D341Med (cell line): ENCODE results near the gene UTY.
A peak's percentile ranks its signal among the peaks of the same experiment; 100 is the strongest.

Source experiments
- DNase-seq: peaks from one replicate; pipeline ENCODE4 v3.0.0; 2012; ENCODE audit warnings: low spot score

The UTY gene

DNA sequence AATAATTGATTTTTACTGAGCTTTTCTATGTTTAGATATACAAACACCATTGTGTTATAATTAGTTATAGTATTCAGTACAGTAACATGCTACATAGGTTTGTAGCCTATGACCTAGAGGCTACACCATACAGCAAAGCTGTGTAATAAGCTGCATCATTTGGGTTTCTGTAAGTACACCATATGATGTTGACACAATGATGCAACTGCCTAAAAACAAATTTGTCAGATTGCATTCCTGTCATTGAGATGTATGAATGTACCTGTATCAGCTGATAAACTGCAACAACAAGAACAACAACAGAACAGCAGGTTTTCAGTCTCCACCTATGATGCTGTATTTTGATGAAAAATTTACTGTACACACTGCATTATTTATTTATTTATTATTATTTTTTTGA, 64.3 kb downstream of the UTY start:
- no peak for DNase-seq

DNA sequence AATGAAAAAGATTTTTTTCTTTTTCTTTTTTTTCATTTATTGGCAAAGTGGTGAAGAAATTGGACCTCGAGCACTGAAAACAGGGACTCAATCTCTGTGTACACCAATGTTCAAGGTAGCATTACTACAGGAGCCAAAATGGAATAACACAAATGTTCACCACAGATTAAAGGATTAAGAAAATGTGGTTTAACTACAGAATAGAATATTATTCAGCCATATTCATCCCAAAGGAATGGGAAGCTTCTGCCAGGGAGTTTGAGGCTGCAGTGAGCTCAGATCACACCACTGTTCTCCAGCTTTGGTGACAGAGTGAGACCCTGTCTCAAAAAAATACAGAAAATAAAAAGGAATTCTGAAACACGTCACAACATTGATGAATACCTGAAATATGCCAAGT, 81.0 kb downstream of the UTY start:
- DNase-seq, result no peak

DNA sequence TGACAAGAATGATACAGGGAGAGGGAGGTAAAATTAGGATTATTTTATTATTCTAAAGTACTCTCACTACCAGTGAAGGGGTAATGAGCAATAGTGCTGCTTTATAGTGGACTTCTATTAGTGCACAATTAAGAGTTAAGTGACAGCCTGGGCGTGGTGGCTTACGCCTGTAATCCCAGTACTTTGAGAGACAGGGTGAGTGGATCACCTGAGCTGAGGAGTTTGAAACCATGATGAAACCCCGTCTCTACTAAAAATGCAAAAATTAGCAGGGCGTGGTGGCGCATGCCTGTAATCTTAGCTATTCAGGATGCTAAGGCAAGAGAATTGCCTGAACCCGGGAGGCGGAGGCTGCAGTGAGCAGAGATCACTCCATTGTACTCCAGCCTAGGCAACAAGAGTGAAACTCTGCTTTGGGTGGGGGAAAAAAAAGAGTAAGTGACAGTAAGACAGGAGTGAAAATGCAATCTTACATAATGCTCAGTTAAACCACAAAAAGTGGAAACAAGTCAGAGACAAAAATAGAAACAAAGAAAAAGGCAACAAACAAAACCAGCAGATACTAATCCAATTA, 98.6 kb downstream of the UTY start:
- no peak for DNase-seq

DNA sequence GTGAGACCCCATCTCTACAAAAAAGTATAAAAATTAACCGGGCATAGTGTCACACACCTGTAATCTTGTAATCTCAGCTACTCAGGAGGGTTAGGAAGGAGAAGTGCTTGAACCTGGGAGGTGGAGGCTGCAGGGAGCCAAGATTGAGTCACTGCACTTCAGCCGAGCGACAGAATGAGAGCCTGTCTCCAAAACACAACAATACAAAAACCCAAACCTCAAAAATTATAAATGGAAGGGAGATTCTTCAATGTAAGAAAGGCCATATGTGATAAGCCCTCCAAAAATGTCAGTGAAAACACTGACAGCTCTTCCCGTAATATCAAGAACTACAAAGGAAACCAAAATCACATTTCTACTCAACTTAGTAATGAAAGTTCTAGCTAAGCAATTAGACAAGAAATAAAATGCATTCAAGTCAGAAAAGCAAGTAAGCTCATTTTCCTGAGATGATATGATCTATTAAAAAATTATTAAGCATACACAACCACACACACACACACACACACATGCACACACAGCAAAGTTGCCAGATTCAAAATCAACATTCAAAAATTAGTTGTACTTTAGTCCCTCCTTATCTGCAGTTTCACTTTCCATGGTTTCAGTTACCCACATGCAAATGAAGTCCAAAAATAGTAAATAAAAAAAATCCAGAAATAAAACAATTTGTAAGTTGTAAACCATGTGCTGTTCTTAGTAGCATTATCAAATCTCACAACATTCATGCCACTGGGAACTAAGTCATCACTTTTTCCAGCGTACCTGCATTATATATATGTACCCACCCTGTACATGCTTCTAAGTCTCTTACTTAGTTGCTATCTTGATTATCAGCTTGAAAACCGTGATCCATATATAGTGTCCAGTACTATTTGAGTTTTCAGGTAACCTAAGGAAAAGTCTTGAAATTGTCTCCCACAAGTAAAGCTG, 108.7 kb downstream of the UTY start:
- DNase-seq, result no peak

DNA sequence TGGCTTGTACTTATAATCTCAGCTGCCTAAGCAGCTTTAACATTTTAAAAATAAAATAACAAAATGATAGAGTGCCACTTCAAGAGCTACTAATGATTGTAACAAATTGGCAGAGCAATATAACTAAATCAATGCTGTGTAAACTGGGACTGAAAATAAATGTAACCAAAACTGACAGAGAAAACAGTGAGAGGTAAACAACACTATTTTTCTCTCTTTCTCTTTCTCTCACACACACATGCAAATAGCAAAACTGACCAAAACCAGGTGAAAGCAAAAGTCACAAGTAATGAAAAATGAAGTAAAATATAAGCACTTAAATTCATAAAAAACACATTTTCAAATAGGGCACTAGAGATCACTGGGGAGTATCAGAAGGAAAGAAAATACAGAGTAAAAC, 109.6 kb downstream of the UTY start:
- no peak for DNase-seq

DNA sequence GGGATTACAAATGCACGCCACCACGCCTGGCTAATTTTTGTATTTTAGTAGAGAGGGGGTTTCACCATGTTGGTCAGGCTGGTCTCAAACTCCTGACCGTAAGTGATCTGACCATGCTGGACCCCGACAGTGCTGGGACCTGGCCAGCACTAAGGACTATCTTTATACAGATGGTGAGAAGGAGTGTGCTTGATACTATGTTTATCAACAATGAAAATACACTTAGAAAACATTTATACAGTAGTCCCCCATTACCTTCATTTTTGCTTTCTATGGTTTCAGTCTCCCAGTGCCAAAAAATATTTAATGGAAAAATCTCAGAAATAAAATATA, 111.4 kb downstream of the UTY start:
- no peak for DNase-seq

GRCh38 chrY:13363641-13364040, 116.2 kb downstream of the UTY start:
- no peak for DNase-seq

DNA sequence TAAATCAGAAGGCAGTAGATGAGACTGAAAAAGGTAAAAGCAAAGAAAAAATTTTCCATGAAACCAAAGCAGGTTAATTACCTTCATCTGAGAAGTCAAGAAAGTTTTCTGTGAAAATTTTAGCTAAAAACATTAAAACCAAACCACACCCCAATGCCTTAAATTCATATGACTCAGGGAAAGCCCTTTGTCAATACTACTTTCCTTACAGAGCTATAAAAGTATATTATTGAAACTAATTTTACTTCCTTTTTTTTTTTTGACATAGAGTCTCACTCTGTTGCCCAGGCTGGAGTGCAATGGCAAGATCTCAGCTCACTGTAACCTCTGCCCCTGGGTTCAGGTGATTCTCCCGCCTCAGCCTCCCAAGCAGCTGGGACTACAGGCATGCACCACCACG, 117.2 kb downstream of the UTY start:
- no peak for DNase-seq

- DNase-seq, result no peak
Measured at GRCh38 chrY:13361656-13362636, 117.9 kb downstream of the UTY start.

DNA sequence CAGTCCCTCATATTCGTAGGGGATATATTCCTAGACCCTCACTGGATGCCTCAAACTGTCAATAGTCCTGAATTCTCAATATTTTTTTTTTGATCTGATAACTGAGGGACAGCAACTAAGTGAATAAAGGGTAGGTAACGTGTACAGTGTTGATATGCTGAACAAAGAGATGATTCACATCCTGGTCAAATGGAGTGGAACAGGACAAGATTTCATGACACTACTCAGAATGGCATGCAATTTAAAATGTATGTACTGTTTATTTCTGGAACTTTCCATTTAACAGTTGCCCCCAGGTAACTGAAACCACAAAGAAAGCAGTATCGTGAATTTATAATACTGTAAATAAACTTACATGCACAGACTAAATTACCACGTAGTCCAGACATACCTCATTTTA, 128.4 kb downstream of the UTY start:
- no peak for DNase-seq

- no peak for DNase-seq
Measured at GRCh38 chrY:13347106-13347505, 132.7 kb downstream of the UTY start.

DNA sequence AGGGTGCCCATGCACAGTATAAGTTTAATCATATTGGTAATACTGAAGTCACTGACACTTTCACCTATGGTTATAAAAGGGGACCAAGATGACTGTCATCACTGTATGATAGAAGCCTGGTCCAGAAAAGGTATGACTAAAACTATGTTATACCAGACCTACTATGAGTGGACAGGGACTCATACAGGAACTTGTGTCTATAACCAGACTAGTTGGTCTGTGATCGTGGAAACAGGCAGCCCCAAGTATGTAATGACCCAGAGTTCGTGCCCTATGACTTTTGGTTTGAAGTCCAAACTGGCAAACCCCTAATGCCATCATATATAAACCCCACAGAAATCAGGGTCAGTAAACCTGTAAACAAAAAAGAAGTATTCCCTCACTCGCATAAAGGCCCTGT, 134.3 kb downstream of the UTY start:
- DNase-seq, result no peak

DNA sequence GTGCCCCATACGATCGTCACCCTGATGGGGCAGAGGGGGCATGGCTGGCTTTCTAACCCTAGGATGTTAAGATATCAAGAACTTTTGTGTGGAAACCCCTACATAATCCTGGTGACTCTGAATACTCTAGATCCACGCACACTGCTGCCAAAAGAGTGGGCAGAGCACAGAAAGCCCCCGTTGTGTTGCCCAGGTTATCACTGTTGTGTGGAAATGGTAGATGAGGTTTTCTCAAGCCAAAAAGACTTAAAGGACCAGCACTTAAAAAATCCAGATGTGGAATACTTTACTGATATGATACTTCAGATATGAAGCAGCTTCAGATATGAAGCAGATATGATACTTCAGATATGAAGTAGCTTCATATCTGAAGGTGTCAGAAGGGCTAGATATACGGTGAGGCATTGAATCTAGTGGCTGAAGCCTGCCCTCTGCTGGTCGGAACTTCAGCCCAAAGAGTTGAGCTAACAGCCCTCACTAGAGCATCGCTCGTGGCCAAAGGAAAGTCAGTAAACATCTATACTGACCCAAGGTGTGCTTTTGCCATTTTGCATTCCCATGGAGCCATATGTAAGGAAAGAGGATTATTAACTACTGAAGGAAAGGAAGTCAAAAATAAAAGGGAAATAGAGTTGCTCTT, 136.4 kb downstream of the UTY start:
- DNase-seq, result peak; percentile 51

GRCh38 chrY:13339939-13340338, 139.9 kb downstream of the UTY start:
- no peak for DNase-seq

DNA sequence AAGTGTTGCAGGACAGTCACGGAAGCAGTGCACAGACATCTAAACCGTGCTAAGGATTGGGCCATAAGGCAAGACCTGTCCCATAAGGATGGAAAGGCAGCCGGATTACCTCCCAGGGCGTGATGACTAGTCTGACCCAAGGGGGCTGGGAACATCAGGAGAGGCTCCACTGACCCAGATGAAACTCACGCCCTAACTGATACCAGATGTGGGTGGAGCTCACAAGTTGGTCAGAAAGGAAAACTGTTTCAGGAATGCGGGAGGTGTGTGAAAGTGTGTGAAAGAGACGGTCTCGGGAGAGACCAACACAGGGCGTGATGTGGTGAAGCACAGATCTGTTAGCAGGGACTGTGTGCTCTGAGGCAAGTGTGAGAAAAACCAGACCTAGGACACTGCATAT, 140.5 kb downstream of the UTY start:
- no peak for DNase-seq

DNA sequence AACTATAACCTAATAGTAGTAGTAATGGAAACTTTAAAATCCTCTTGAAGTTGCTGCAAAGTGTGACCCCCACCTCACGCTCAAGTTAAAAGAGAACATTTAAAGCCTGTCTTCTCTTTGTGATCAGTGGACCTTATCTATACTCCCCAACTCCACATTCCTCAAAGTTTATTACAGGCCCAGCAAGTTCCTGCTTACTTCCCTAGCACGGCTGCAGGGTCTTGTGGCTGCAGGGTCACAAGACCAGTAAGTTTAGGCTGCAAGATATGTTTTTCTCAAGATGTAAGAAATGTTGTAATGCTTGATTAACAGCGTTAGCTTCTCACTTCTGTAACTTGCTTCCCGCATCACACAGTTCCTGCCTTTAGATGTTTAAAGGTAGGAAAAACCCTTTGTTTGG, 141.1 kb downstream of the UTY start:
- DNase-seq, result no peak

DNA sequence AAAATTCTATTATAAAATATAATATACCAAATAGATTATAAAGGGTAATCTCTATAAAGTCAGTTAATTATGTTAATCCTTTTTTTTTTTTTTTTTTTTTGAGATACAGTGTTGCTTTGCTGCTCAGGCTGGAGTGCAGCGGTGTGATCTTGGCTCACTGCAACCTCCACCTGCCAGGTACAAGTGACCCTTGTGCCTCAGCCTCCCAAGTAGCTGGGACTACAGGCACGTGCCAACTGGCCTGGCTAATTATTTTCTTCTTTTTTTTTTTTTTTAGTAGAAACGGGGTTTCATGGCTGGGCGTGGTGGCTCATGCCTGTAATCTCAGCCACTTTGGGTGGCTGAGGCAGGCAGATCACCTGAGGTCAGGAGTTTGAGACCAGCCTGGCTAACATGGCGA, 141.9 kb downstream of the UTY start:
- DNase-seq, result no peak

DNA sequence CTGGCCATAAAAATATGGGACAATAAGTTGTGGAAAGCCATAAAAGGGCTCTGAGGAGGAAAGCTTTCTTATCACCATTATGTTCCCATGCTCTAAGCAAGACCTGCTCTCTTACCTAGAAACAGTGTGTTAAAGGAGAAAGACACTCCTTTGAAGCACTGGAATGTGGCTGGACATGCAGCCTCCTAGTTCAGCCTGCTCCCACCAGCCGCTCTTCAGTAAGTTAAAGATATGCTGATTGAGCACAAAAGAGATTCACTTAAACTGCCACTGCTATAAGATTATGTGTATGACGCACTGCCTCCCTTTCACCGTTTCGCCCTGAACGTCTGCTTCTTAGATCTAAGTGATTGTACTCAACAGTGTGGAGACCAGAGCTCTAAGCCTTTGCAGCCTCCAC, 146.0 kb downstream of the UTY start:
- DNase-seq, result no peak

- DNase-seq, result peak; percentile 13
Measured at GRCh38 chrY:13330651-13331050, 149.2 kb downstream of the UTY start.

DNA sequence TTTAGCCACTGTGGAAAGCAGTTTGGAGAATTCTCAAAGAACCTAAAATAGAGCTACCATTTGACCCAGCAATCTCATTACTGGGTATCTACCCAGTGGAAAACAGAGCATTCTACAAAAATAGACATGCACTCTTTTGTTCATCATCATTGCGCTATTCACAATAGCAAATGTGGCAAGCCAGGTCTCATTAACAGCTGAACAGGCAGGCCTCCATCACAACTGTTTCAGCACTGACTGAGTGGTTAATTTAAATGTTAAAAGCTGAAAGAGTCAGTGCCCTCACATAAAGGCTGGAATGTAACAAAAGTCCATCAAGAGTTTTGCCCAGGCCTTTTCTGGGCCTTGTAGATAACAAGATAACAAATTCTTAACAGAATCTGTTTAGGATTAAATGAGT, 166.9 kb downstream of the UTY start:
- DNase-seq, result no peak

DNA sequence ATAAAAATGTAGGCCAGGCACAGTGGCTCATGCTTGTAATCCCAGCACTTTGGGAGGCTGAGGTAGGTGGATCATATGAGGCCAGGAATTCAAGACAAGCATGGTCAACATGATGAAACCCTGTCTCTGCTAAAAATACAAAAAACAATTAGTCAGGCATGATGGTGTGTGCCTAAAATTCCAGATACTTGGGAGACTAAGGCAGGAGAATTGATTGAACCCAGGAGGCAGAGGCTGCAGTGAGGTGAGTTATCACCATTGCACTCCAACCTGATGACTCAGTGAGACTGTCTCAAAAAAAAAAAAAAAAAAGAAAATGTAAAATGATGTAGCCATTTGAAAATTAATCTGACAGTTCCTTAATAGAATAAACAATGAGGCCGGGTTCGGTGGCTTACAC, 171.9 kb downstream of the UTY start:
- DNase-seq, result no peak

- no peak for DNase-seq
Measured at GRCh38 chrY:13300795-13301194, 179.0 kb downstream of the UTY start.
